SK-N-MC (cell line): Measurements from ENCODE around the gene TAS2R42.

Experiments used
- DNase-seq: peaks from one replicate; pipeline ENCODE4 v3.0.0-alpha.2; 2011; ENCODE audit warnings: low read depth, low spot score
- H3K27ac ChIP-seq: fragments of 200-600 bp; sonication (generic); 2 replicates; pipeline ENCODE4 v1.5.1; 2016; ENCODE audit warnings: mixed run types
- H3K36me3 ChIP-seq: fragments of 200-600 bp; sonication (generic); 2 replicates; pipeline ENCODE4 v1.6.1; 2017; ENCODE audit warnings: antibody characterized with exemption, low read length, mixed read lengths; ENCODE audit not compliant: insufficient read depth
- H3K4me3 ChIP-seq: fragments of 200-600 bp; sonication (generic); 2 replicates; pipeline ENCODE4 v1.5.1; 2016
- H3K9ac ChIP-seq: fragments of 200-600 bp; sonication (generic); 2 replicates; pipeline ENCODE4 v1.8.0; 2017; ENCODE audit warnings: mixed run types, mixed read lengths; ENCODE audit not compliant: insufficient read length
- H3K9me3 ChIP-seq: fragments of 200-600 bp; sonication (generic); 2 replicates; pipeline ENCODE4 v1.6.1; 2017; ENCODE audit warnings: low read depth, mild to moderate bottlenecking, antibody characterized with exemption, low read length, moderate library complexity, mixed read lengths
- EZH2 ChIP-seq: fragments of 200-600 bp; sonication (generic); IDR thresholded peaks from one replicate; pipeline ENCODE4 v1.6.1; 2017; ENCODE audit warnings: antibody characterized with exemption
- FOXP2 ChIP-seq: optimal IDR thresholded peaks from 2 replicates; pipeline ENCODE3; 2011; ENCODE audit warnings: mild to moderate bottlenecking, moderate library complexity; ENCODE audit not compliant: insufficient read depth; ENCODE audit errors: extremely low read length, control extremely low read depth
- POLR2AphosphoS5 ChIP-seq: IDR thresholded peaks from 2 replicates; pipeline ENCODE4 v1.6.1; 2012; ENCODE audit warnings: mild to moderate bottlenecking, low read depth, low read length, borderline replicate concordance

TAS2R42 gene

GRCh38 chr12:11158885-11159444, 27.8 kb downstream of the TAS2R42 start:
- Histone ChIP-seq H3K9ac (no peak overlapping the region), H3K9me3 (peaks cover 6% of the 10 kb centered on the region; the same call in 1 of the 2 replicates), H3K36me3 (peaks cover 57% of the 10 kb centered on the region), H3K4me3 (no peak overlapping the region), H3K27ac (no peak overlapping the region)
- TF ChIP-seq EZH2, result no peak
- DNase-seq, result no peak

- Histone ChIP-seq H3K27ac (no peak overlapping the region), H3K4me3 (no peak overlapping the region), H3K9me3 (peaks cover 6% of the 10 kb centered on the region), H3K36me3 (peaks cover 33% of the 10 kb centered on the region), H3K9ac (no peak overlapping the region)
- no peak for TF ChIP-seq FOXP2
- no peak for TF ChIP-seq EZH2
- TF ChIP-seq POLR2AphosphoS5, result no peak
- no peak for DNase-seq
Observed at GRCh38 chr12:11154400-11154925, 32.3 kb downstream of the TAS2R42 start.

DNA sequence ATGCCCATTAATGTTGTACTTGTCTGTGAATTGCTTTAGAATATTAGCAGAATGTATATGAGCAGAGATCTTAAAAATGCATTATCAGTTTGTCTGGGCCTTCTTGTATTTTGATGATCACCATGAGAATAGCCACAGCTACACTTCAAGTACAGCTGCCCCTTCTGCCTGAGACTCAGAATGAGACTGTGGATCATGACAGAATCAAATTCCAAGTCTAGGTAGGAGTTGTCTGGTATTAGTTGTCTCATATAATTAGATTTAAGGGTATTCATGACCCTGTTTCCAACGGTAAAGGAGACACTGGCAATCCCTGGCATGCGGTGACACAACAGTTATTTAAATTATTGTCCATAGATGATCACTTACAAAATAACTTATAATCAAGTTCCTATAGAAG, 34.0 kb downstream of the TAS2R42 start:
- Histone ChIP-seq H3K9ac (no peak overlapping the region), H3K4me3 (no peak overlapping the region), H3K9me3 (peaks cover 6% of the 10 kb centered on the region), H3K36me3 (peaks cover 27% of the 10 kb centered on the region), H3K27ac (no peak overlapping the region)
- TF ChIP-seq FOXP2 (no peak), EZH2 (no peak)
- DNase-seq, result no peak

- no peak for TF ChIP-seq EZH2
- TF ChIP-seq FOXP2, result no peak
- TF ChIP-seq POLR2AphosphoS5, result no peak
- peaks cover 24% of the 10 kb centered on the region; the same call in 1 of the 2 replicates for H3K36me3 ChIP-seq
Observed at GRCh38 chr12:11150832-11151231, 35.9 kb downstream of the TAS2R42 start.

DNA sequence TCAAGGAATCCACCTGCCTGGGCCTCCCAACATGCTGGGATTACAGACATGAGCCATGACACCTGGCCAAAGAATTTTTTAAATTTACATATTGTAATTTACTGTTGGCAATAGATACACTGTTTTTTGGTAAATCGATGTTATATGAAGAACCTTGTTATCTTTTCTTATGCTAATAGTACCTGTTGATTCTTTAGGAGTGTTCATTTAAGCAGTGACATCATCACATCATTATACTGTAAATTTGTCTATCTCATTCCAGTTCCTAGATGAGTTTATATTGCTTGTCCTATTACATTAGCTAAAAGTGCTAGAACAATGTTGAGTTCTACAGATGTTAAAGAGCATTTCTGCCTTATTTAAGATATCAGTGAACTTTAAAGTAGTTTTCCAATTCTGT, 39.3 kb downstream of the TAS2R42 start:
- no peaks in the 10 kb centered on the region for H3K9me3 ChIP-seq
- no peak for DNase-seq
- no peak overlapping the region for H3K27ac ChIP-seq
- no peak for TF ChIP-seq FOXP2
- TF ChIP-seq EZH2, result no peak
- TF ChIP-seq POLR2AphosphoS5, result no peak
- peaks cover 11% of the 10 kb centered on the region for H3K36me3 ChIP-seq
- no peak overlapping the region for H3K9ac ChIP-seq
- no peak overlapping the region for H3K4me3 ChIP-seq

More at GRCh38 chr12:11150832-11151231, 35.9 kb downstream of the TAS2R42 start:
- no peak for DNase-seq
- no peak overlapping the region for H3K27ac ChIP-seq
- no peak overlapping the region for H3K9ac ChIP-seq
- H3K4me3 ChIP-seq, result no peak overlapping the region
- peaks cover under 1% of the 10 kb centered on the region for H3K9me3 ChIP-seq

GRCh38 chr12:11144297-11144696, 42.4 kb downstream of the TAS2R42 start:
- no peaks in the 10 kb centered on the region for H3K9me3 ChIP-seq
- no peak overlapping the region for H3K4me3 ChIP-seq
- H3K9ac ChIP-seq, result no peak overlapping the region
- no peak for TF ChIP-seq FOXP2
- no peak for TF ChIP-seq POLR2AphosphoS5
- TF ChIP-seq EZH2, result no peak
- no peak for DNase-seq
- no peak overlapping the region for H3K27ac ChIP-seq
- peaks cover 23% of the 10 kb centered on the region for H3K36me3 ChIP-seq

DNA sequence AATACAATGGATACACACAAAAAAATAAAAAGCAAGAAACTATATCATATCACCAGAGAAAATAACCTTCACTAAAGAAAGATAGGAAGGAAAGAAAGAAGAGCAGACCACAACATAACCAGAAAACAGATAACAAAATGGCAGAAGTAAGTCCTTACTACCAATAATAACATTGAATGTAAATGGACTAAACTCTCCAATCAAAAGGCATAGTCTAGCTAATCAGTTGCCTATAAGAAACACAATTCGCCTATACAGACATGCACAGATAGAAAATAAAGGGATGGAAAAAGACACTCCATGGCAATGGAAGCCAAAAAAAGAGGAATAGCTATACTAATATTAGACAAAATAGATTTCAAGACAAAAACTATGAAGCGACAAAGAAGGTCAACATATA, 43.4 kb downstream of the TAS2R42 start:
- Histone ChIP-seq H3K9me3 (no peaks in the 10 kb centered on the region), H3K4me3 (no peak overlapping the region), H3K36me3 (peaks cover 24% of the 10 kb centered on the region), H3K27ac (no peak overlapping the region), H3K9ac (no peak overlapping the region)
- TF ChIP-seq EZH2 (no peak), FOXP2 (no peak), POLR2AphosphoS5 (no peak)
- DNase-seq, result no peak

DNA sequence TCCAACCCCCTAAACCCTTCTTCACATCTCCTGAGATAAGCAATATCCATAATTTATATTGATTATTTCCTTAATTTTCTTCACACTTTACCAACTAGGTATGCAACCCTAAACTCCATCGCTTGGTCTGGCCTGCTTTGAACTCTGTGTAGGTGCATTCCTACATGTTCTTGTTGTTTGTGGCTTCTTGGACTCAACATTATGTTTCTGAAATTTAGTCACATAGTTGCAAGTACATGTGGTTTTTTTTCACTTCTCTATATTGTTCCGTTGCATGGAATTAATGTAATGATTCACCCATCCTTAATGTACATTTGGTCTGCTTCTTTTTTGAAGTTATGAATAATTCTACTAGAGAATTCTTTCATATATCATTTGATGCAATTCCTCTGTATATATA, 50.7 kb downstream of the TAS2R42 start:
- H3K4me3 ChIP-seq, result no peak overlapping the region
- no peak for TF ChIP-seq FOXP2
- no peak for TF ChIP-seq EZH2
- H3K9ac ChIP-seq, result no peak overlapping the region
- no peak overlapping the region for H3K27ac ChIP-seq
- H3K36me3 ChIP-seq, result peaks cover 13% of the 10 kb centered on the region; the same call in 1 of the 2 replicates
- no peaks in the 10 kb centered on the region for H3K9me3 ChIP-seq
- DNase-seq, result no peak
